CD4-positive, alpha-beta memory T cell (primary cell): ENCODE measurements around the gene SLC25A26. TPM values are rescaled to one million over a fixed set of nuclear protein-coding genes. Genes with fewer than 3 reads are reported as not detected.

ENCODE experiments used
- CTCF ChIA-PET: fragments of 350-600 bp; sonication (Branson Sonifier 250); formaldehyde crosslinking; loops from one replicate; lab custom pipeline; 2021; ENCODE audit warnings: inconsistent platforms; ENCODE audit not compliant: partially characterized antibody; lab: Charles Lee
- POLR2A ChIA-PET: fragments of 350-600 bp; sonication (Branson Sonifier 250); formaldehyde crosslinking; loops from one replicate; lab custom pipeline; 2021; ENCODE audit not compliant: partially characterized antibody; lab: Charles Lee
- DNase-seq, 5 donors: peaks; one replicate each; pipeline versions ENCODE4 v3.0.0 to v3.0.0-alpha.2; 2020 to 2022; ENCODE audit warnings: mixed read lengths in 1 of 5
- H3K27ac ChIP-seq: one replicate; pipeline ENCODE4 v1.7.0; 2013; ENCODE audit warnings: low read depth, low read length
- H3K27me3 ChIP-seq: 2 replicates; pipeline ENCODE4 v1.7.0; 2013; ENCODE audit warnings: mild to moderate bottlenecking, low read length, moderate library complexity; ENCODE audit not compliant: insufficient read depth
- H3K36me3 ChIP-seq: 2 replicates; pipeline ENCODE4 v1.7.0; 2013; ENCODE audit warnings: mild to moderate bottlenecking, low read length, moderate library complexity; ENCODE audit not compliant: insufficient read depth
- H3K4me1 ChIP-seq: 2 replicates; pipeline ENCODE4 v1.7.0; 2013; ENCODE audit warnings: mild to moderate bottlenecking, low read length, moderate library complexity; ENCODE audit not compliant: insufficient read depth
- H3K4me3 ChIP-seq, 2 donors: one replicate each; pipeline ENCODE4 v1.7.0; 2013; ENCODE audit warnings: low read length in 2 of 2, mild to moderate bottlenecking in 1 of 2
- H3K9me3 ChIP-seq, 2 donors: one replicate each; pipeline ENCODE4 v1.7.0; 2013; ENCODE audit warnings: low read length in 2 of 2, control low read depth in 1 of 2; ENCODE audit not compliant: control insufficient read depth in 1 of 2
- H3K27ac Mint-ChIP-seq, 7 donors: one replicate each; pipeline ENCODE4 v1.8.0; 2020 to 2021; ENCODE audit warnings: mixed read lengths in 7 of 7, mild to moderate bottlenecking in 6 of 7, inconsistent platforms in 3 of 7, moderate library complexity in 3 of 7
- H3K27me3 Mint-ChIP-seq, 2 donors: one replicate each; pipeline ENCODE4 v1.8.0; 2020 to 2021; ENCODE audit warnings: mixed read lengths in 2 of 2
- H3K36me3 Mint-ChIP-seq, 2 donors: one replicate each; pipeline ENCODE4 v1.8.0; 2020 to 2021; ENCODE audit warnings: mixed read lengths in 2 of 2, inconsistent platforms in 1 of 2, mild to moderate bottlenecking in 1 of 2
- H3K4me1 Mint-ChIP-seq, 4 donors: one replicate each; pipeline ENCODE4 v1.8.0; 2020 to 2021; ENCODE audit warnings: mixed read lengths in 4 of 4, mild to moderate bottlenecking in 1 of 4
- H3K4me3 Mint-ChIP-seq, 8 donors: one replicate each; pipeline ENCODE4 v1.8.0; 2020 to 2021; ENCODE audit warnings: mixed read lengths in 8 of 8, mild to moderate bottlenecking in 7 of 8, moderate library complexity in 6 of 8, inconsistent platforms in 3 of 8
- H3K9me3 Mint-ChIP-seq, 8 donors: one replicate each; pipeline ENCODE4 v1.8.0; 2020 to 2021; ENCODE audit warnings: mixed read lengths in 8 of 8, mild to moderate bottlenecking in 5 of 8, inconsistent platforms in 3 of 8, moderate library complexity in 1 of 8
- intact Hi-C: fragments of 100-400 bp; cut with micrococcal nuclease; formaldehyde crosslinking; loops from one replicate; pipeline ENCODE4 v1.15.1; 2023
- polyA plus RNA-seq, 2 donors: library from polyadenylated mRNA; unstranded; fragments of 300-500 nt; fragmentation: Illumina TruSeq; gene quantifications; one replicate each; pipeline ENCODE4 v1.2.3, GENCODE V29; 2021
- total RNA-seq, 2 experiments: library from RNA; stranded (reverse); gene quantifications; one replicate each; pipeline ENCODE4 v1.2.3, GENCODE V29; 2021

Gene SLC25A26
- total and polyA plus RNA-seq, 4 experiments from 2014 or later = 18.9 to 58.1 (median 29.1) TPM

DNA sequence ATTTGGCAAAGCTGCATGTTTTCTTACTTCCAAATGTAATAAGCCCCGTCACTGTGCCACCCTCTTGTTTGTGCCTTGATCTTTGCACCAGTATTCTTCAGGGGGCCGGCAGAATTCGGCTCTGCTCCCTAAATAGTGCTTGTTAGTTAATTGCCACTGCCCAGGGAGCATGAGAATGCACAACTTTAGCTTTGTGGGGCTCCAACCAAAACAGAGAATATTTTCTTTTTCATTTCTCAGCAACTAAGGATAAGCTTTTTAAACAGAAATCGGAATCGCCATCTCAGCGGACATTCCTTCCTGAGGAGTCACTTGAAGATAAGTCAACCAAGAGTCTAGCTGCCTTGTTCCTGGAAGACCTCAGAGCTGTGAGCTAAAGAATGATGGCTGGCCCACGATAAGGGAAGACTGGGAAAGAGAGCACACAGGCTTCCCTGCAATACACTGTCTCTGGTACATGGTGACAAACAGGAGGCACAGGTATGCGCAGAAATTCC lies 174.0 kb downstream of the SLC25A26 start:
- Histone ChIP-seq H3K27ac (peak overlapping the region; percentile 45), H3K4me1 (peaks cover 53% of the 10 kb centered on the region), H3K4me3 (no peak overlapping the region), H3K27me3 (no peaks in the 10 kb centered on the region), H3K36me3 (peaks cover 33% of the 10 kb centered on the region), H3K9me3 (no peaks in the 10 kb centered on the region)
- Mint-ChIP-seq H3K27me3 (no peaks in the 10 kb centered on the region), H3K4me1 (peaks cover 45 to 55% (median 50%) of the 10 kb centered on the region in 4 donors), H3K9me3 (no peaks in the 10 kb centered on the region), H3K36me3 (peaks cover 35 to 76% of the 10 kb centered on the region in 2 donors), H3K4me3 (peak overlapping the region in 5 of 8 donors; percentile 16 to 94 (median 55)), H3K27ac (peak overlapping the region in 6 of 7 donors; percentile 32 to 97 (median 93))
- ChIA-PET CTCF (interaction anchor here (0.9 to 5.1 kb wide), 15 partner anchors 9 to 427 kb away, joined by 3 to 53 read pairs (median 6); no protein-coding TSS in a partner anchor), POLR2A (interaction anchor here (0.7 to 3.0 kb wide), 25 partner anchors 11 to 421 kb away, joined by 3 to 29 read pairs (median 5); partner anchors contain the start of gene LRIG1)
- no peak for DNase-seq
- intact Hi-C loops = loop anchor here (1.0 to 10.0 kb wide), 6 partner anchors 16 to 610 kb away; partner anchors contain the start of gene LRIG1

DNA sequence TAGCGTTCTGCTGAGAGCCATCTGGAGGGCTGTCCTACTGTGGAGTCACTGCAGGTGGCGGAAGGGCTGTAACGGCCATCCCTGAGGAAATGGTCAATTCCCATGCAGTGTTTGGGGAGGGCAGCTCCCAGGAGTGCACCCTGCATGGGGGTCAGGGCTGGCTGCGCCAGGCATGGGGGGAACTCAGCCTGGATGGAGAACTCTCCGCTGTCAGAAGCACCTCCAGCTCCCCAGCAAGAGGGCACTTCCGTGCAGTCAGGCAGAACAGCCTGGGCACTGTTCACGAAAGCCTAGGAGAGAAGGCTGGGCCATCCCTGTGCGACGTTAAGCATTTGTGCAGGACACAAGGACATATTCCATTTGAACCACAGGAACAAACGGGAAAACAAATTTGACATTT lies 174.8 kb downstream of the SLC25A26 start:
- H3K27me3 ChIP-seq = no peaks in the 10 kb centered on the region
- H3K36me3 Mint-ChIP-seq = peaks cover 33 to 73% of the 10 kb centered on the region in 2 donors

DNA sequence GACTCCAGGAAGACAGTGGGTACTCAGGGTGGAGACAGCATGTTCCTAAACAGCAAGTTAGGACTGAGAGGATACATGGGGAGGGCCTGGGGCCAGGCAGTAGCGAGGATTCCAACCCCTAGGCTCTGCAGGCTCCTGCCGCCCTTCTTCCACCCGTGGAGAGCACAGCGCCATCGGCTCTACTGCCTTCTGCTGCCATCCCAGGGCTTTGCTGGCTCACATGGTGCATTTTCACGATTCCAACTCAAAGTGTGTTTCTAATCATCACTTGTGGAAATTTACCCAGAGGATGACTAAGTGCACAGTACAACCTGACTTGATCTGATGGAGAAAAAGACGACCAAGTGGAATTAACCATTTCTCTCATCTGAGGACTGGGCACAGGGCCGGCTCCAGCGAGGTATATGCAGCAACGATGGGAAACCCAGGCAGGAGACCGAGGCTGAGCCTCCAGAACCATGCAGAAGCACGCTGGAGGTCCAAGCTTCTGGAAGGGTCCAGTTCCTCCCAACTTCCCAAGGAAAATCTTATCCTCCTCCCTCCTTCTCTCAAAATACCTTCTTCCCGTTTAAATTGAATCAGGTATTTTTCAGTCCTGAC lies 175.5 kb downstream of the SLC25A26 start:
- POLR2A ChIA-PET = no interaction called here
- no peak for DNase-seq
- H3K27me3 Mint-ChIP-seq = no peaks in the 10 kb centered on the region
- no peak overlapping the region for H3K4me3 ChIP-seq
- no peak overlapping the region for H3K4me3 Mint-ChIP-seq
- H3K36me3 ChIP-seq = peaks cover 33% of the 10 kb centered on the region
- CTCF ChIA-PET = interaction anchor here (1.6 to 5.1 kb wide), 4 partner anchors 12 to 119 kb away, joined by 3 to 53 read pairs (median 16); no protein-coding TSS in a partner anchor
- no peak overlapping the region for H3K27ac ChIP-seq
- no peaks in the 10 kb centered on the region for H3K9me3 ChIP-seq
- peaks cover 35 to 40% (median 38%) of the 10 kb centered on the region in 4 donors for H3K4me1 Mint-ChIP-seq
- peak overlapping the region in 5 of 7 donors; percentile 42 to 84 (median 51) for H3K27ac Mint-ChIP-seq
- H3K36me3 Mint-ChIP-seq = peaks cover 33 to 70% of the 10 kb centered on the region in 2 donors
- intact Hi-C loops = loop anchor here (10.0 kb wide), 1 partner anchor 609 kb away; no protein-coding TSS in a partner anchor
- peaks cover 38% of the 10 kb centered on the region for H3K4me1 ChIP-seq
- no peaks in the 10 kb centered on the region for H3K9me3 Mint-ChIP-seq
- H3K27me3 ChIP-seq = no peaks in the 10 kb centered on the region

More for the DNA sequence above, 174.8 kb downstream of the SLC25A26 start:
- POLR2A ChIA-PET = no interaction called here
- Mint-ChIP-seq H3K4me1 (peaks cover 38 to 47% (median 43%) of the 10 kb centered on the region in 4 donors), H3K27ac (peak overlapping the region in 3 of 7 donors; percentile 51 to 90 (median 81)), H3K9me3 (no peaks in the 10 kb centered on the region), H3K27me3 (no peaks in the 10 kb centered on the region), H3K4me3 (no peak overlapping the region)
- intact Hi-C loops = loop anchor here (2.0 to 10.0 kb wide), 2 partner anchors 17 to 609 kb away; no protein-coding TSS in a partner anchor
- peaks cover 44% of the 10 kb centered on the region for H3K4me1 ChIP-seq
- no peaks in the 10 kb centered on the region for H3K9me3 ChIP-seq
- peaks cover 33% of the 10 kb centered on the region for H3K36me3 ChIP-seq
- H3K4me3 ChIP-seq = no peak overlapping the region
- no peak overlapping the region for H3K27ac ChIP-seq
- DNase-seq = no peak
- CTCF ChIA-PET = interaction anchor here (2.9 to 5.1 kb wide), 2 partner anchors 18 to 420 kb away, joined by 11 to 53 read pairs; no protein-coding TSS in a partner anchor

DNA sequence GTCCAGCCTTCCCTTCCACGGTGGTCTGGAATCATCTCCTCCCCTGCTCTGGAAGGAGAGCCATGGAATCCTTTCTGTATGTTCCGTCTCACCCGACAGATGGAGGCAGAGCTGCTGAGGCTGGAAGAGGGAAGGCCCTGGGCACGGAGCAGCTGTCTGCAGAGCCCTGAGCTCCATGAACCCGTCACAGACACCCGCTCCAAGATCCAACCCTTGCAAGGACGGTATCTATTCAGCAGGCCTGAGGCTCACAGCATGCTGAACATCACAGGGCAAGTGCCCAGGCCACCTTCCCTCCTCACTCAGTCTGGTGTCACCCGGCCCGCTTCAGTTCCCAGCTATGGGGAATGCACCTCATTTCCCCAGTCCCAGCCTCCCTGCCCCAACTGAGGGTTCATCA lies 176.1 kb downstream of the SLC25A26 start:
- Mint-ChIP-seq H3K27ac (peak overlapping the region in 2 of 7 donors; percentile 75 to 76), H3K4me1 (peaks cover 30 to 35% (median 33%) of the 10 kb centered on the region in 4 donors), H3K9me3 (no peaks in the 10 kb centered on the region), H3K27me3 (no peaks in the 10 kb centered on the region), H3K4me3 (no peak overlapping the region), H3K36me3 (peaks cover 30 to 70% of the 10 kb centered on the region in 2 donors)
- intact Hi-C loops = loop anchor here (10.0 kb wide), 1 partner anchor 608 kb away; no protein-coding TSS in a partner anchor
- DNase-seq = no peak
- H3K27ac ChIP-seq = no peak overlapping the region
- no peaks in the 10 kb centered on the region for H3K27me3 ChIP-seq
- peaks cover 34% of the 10 kb centered on the region for H3K4me1 ChIP-seq
- no peak overlapping the region for H3K4me3 ChIP-seq
- H3K36me3 ChIP-seq = peaks cover 34% of the 10 kb centered on the region
- CTCF ChIA-PET = interaction anchor here (0.8 to 4.2 kb wide), 4 partner anchors 11 to 120 kb away, joined by 3 to 24 read pairs (median 6); no protein-coding TSS in a partner anchor
- H3K9me3 ChIP-seq = no peaks in the 10 kb centered on the region
- POLR2A ChIA-PET = no interaction called here

DNA sequence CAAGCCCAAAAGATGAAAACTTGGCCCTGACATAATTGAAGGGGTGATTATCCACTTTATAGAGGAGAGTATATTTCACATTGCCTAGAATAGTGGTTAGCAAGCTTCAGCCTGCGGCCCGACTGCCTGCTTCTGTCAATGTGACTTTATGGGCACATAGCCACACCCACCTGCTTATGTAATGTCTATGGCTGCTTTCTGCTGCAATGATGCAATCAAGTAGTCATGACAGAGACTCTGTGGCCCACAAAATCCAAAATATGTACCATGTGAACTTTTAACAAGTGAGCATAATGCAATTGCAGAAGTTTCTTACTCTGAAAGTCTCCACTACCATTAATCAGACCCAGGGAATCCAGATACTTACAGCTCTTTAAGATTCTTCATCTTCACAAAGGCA lies 176.9 kb downstream of the SLC25A26 start:
- Mint-ChIP-seq H3K36me3 (peaks cover 26 to 69% of the 10 kb centered on the region in 2 donors), H3K9me3 (no peaks in the 10 kb centered on the region), H3K4me3 (no peak overlapping the region), H3K4me1 (peaks cover 22 to 27% (median 24%) of the 10 kb centered on the region in 4 donors), H3K27ac (peak overlapping the region; percentile 43 to 84 (median 59)), H3K27me3 (no peaks in the 10 kb centered on the region)
- H3K4me1 ChIP-seq = peaks cover 25% of the 10 kb centered on the region
- H3K4me3 ChIP-seq = no peak overlapping the region
- CTCF ChIA-PET = interaction anchor here (1.6 to 4.2 kb wide), 2 partner anchors 11 to 20 kb away, joined by 8 to 24 read pairs; no protein-coding TSS in a partner anchor
- H3K9me3 ChIP-seq = no peaks in the 10 kb centered on the region
- no peaks in the 10 kb centered on the region for H3K27me3 ChIP-seq
- no peak for DNase-seq
- intact Hi-C loops = loop anchor here (10.0 kb wide), 1 partner anchor 607 kb away; no protein-coding TSS in a partner anchor
- H3K27ac ChIP-seq = no peak overlapping the region
- POLR2A ChIA-PET = no interaction called here
- peaks cover 37% of the 10 kb centered on the region for H3K36me3 ChIP-seq

DNA sequence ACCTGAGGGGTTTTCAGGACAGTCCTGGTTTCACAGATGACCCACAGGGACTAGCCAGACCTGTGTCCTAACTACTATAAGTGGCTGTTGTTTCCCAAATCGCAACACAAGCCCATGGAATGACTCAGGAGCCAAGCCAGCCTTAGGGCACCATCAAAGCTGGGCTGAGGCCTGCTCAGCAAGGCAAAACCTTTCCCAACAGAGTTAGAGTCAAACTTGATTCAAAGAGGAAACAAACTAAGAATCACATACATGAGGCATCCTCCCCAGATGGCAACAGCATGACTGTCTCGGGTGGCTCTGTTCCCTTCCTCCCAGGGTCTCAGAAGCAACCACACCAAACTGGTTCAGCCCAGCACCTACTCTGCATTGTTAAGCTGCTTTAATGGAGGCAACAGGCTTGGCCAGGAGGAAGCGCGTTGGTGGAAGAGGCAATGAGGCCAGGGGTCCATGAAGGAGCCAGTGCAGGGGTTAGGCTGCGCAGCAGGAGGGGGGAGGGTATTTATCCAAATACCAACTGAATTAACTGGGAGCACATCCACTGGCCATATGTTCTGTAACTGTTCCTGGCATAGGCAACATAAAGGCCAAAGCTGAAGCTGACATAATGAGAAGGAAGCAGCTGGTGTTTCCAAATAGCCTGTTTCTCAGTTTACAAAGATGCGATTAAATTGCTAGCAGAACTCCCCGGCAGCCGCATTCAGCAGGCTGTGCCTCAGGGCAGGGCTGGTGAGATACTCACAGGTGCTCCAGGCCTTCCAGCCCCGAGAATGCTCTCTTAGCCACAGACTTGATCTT lies 177.6 kb downstream of the SLC25A26 start:
- Mint-ChIP-seq H3K9me3 (no peaks in the 10 kb centered on the region), H3K27me3 (no peaks in the 10 kb centered on the region), H3K27ac (peak overlapping the region; percentile 8 to 85 (median 67)), H3K4me3 (no peak overlapping the region), H3K36me3 (peaks cover 27 to 71% of the 10 kb centered on the region in 2 donors), H3K4me1 (peaks cover 16 to 20% (median 18%) of the 10 kb centered on the region in 4 donors)
- ChIA-PET CTCF (interaction anchor here (4.2 kb wide), 1 partner anchor 10 kb away, joined by 24 read pairs; no protein-coding TSS in a partner anchor), POLR2A (no interaction called here)
- DNase-seq = no peak
- Histone ChIP-seq H3K9me3 (no peaks in the 10 kb centered on the region), H3K36me3 (peaks cover 34% of the 10 kb centered on the region), H3K4me1 (peaks cover 18% of the 10 kb centered on the region), H3K4me3 (no peak overlapping the region), H3K27ac (no peak overlapping the region), H3K27me3 (no peaks in the 10 kb centered on the region)
- intact Hi-C loops = loop anchor here (10.0 kb wide), 1 partner anchor 606 kb away; no protein-coding TSS in a partner anchor
